Measurements from ENCODE around the gene FCHO1.
A peak's percentile ranks its signal among the peaks of the same experiment; 100 is the strongest.

The FCHO1 gene, protein sequence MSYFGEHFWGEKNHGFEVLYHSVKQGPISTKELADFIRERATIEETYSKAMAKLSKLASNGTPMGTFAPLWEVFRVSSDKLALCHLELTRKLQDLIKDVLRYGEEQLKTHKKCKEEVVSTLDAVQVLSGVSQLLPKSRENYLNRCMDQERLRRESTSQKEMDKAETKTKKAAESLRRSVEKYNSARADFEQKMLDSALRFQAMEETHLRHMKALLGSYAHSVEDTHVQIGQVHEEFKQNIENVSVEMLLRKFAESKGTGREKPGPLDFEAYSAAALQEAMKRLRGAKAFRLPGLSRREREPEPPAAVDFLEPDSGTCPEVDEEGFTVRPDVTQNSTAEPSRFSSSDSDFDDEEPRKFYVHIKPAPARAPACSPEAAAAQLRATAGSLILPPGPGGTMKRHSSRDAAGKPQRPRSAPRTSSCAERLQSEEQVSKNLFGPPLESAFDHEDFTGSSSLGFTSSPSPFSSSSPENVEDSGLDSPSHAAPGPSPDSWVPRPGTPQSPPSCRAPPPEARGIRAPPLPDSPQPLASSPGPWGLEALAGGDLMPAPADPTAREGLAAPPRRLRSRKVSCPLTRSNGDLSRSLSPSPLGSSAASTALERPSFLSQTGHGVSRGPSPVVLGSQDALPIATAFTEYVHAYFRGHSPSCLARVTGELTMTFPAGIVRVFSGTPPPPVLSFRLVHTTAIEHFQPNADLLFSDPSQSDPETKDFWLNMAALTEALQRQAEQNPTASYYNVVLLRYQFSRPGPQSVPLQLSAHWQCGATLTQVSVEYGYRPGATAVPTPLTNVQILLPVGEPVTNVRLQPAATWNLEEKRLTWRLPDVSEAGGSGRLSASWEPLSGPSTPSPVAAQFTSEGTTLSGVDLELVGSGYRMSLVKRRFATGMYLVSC

DNA sequence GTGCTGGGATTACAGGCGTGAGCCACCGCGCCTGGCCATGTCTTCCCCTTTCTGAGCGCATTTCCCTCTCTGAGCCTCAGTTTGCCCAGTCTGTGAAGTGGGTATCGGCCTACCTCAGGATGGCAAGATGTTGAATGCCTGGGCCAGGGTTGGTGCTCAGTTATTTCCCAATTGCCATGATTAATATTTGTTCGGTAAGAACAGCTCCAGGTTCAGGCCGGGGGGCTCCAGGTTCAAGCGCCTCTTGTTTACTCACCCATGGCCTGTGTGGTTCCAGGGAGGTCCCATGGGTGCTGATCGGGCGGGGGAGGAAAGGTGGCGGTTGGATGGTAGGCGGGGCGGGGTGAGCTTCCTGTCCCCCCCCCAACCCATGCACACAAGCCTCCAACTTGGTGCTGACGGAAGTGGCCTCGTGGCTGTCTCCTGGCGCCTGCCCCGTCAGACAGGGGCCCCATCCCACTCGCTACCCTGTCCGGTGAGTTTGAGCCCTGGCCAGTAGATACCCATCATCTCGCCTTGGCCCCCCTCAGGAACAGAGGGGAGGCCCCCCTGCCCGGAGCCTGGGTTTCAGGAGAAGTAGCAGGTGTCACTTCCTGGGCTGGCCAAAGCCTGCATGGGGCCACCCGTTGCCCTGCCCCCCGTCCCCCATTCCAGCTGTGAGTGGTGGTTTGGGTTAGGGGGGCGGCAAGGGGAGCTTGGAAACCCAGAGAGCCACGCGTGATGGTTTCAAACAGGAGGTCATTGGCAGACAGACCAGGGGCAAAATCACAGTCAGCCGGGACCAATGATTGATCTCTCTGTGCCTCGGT lies at the start of gene FCHO1:
Gene FCHO1 (plus strand): TSS at position 375 of the 809 bp plus-strand sequence. CDS start 3,688 bp downstream, outside the sequence.
- peak; percentile 64 for DNase-seq (ENCODE audit: low spot score)

DNA sequence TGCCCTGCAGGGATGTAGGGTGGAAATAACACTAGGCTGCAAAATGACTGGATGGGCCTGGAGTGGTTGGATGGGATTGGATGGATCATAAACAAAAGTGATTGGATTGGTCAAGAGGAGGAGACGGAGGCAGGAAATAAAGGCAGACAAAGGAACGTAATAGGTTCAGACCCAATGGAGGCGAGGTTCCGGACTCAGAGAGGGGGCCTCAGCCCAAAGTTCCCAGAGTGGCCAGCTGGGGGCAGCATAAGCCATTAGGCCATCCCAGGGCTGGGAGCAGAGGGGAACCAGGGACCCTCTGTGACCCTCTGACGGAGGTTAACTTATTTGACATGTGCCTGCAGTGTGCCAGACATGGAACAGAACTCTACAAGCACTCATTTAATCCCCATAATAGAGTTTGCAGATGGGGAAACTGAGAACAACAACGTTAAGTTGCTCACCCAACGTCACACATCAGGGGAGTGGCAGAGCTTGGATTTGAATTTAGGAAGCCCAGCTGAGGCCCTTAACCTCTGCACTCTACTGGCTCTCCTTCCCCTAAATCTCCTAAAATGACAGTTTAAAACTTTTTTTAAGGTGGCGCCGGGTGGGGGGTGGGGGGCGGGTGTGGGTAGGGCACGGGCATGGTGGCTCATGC lies 47.3 kb upstream of the FCHO1 start:
- peak; percentile 40 for DNase-seq (ENCODE audit: low spot score)

DNA sequence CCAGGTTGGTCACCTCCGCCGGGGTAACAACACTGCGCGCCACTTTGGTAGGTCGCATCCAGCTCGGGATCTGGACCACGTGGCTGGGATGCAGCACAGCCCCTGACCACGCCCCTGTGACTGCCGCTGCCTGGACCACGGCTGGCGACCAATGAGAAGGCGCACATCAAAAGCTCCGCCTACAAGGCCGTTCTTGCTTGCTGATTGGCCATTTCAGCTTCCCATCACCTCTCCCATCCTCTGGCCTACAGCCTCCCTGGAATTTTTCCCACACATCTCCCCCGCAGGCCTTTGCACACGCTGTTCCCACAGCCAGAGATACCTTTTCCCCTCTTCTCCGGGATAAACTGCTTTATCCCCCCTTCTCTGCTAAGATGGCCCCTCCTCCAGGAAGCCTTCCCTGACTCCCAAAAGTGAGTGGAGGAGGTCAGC lies 44.5 kb upstream of the FCHO1 start:
- DNase-seq (ENCODE audit: low spot score), result peak; percentile 37

DNA sequence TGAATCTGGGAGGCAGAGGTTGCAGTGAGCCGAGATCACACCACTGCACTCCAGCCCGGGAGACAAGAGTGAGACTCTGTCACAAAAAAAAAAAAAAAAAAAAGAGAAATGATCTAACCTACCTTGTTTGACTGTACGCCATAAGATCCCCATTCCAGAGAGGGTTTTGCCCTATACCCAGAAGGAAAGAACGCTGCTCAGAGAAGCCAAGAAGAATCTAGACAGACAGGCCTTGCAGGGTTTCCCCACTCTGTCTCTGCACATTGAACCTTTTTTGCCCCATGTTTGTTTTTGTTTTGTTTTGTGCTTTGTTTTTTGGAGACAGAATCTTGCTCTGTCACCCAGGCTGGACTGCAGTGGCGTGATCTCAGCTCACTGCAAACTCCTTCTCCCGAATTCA lies 39.4 kb upstream of the FCHO1 start:
- DNase-seq (ENCODE audit: low spot score), result no peak

DNA sequence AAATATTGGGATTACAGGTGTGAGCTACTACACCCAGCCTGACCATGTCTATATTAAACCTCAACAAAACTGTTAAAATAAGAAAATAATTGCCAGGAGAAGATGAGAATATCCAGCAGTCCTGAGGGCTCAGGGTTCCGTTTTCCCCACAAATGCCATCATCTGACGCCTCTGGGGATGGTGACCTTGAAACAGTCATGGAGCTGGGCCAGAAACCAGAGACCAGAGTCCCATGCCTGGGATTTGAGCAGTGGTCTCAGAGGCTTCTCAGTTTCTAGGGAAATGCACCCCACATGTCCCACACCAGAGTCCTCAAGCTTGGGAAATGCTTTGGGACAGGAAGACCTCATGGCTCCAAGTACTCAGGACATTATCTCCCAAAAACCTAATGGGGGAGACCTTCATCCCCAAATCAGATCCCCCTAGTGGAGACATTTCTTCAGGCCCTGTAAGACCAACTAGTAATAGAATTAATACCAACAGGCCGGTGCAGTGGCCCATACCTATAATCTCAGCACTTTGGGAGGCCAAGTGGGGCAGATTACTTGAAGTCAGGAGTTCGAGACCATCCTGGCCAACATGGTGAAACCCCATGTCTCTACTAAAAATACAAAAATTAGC lies 34.9 kb upstream of the FCHO1 start:
- DNase-seq (ENCODE audit: low spot score), result no peak

DNA sequence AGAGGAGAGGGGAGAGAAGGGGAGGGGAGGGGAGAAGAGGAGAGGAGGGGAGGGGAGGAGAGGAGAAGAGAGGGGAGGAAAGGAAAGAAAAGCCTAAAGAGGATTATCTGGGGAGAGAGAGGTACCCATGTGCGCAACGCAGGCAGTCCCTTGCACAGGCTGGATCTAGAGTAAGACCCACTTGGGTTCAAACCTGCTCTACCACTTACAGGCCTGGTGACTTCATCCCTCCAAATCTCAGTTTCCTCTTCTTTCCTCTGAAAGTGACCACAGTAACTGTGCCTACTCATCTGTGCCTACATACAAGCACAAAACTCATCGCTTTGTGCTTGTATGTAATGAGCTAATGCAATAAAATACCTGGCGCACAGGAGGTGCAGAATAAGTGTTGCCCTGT lies 32.7 kb upstream of the FCHO1 start:
- DNase-seq (ENCODE audit: low spot score), result no peak

DNA sequence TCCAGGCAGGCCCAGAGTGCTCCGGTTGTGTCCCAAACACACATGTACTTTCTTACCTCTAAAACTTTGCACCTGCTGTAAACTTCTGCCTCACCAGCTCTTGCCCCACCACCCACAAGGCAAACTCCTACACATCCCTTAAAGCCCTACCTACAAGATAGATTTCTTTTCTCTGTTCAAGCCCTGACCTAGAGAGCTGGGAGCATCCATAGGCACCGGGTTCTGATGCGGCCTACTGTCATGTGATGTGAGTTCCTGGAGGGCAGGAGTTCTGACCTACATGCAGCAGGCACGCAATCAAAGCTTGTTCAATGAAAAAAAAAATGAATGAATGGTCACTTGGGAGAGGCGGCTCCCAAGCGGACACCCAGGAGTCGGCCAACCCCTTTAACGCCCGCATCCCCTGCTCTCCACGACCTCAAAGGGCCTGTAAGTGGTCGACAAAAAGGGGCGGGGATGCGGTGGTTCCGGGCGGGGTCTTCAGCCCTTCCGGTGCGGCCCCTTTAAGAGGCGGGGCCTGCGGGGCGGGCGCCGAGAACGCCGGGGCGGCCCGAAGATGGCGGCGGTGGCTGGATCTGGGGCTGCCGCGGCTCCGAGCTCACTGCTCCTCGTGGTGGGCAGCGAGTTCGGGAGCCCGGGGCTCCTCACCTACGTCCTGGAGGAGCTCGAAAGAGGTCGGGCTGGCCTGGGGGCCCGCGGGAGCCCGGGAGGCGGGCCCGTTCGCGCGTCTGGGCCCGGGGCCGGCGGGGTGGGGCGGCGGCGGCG lies 32.1 kb upstream of the FCHO1 start, which contains the start of gene MAP1S:
Gene MAP1S (plus strand): TSS at position 534 of the 765 bp plus-strand sequence. CDS start 23 bp downstream, at position 557.
- peak; percentile 38 for DNase-seq (ENCODE audit: low spot score)

DNA sequence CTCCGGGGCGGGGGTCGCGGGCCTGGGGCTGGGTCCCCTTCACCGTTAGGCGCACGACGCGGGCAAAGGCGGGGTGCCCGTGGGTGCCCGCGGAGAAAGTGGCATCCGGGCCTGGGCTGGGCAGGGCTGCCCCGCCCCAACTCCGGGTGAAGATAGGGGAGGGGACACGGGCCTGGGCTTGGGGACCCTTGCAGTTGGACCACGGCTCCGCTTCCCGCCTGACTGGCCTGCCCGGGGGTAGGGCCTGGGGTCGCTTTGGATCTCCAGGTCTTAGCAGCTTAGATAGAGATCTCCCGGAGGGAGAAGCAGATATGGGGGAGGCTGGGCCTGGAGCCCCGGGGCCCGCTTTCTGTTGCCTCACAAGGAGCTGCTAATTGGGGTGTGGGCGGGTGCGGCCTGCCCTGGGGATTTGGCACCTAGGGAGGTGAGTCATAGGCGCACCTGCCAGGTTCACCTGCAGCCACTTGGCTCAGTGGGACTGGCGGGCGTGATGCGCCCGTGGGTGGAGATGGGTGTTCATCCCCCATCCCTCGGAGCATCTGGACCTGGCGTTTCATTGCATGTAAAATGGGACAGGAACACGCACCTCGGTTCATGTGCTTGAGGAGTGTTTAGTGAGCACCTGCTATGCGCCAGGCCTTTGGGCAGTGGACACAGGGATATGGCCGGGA lies 31.4 kb upstream of the FCHO1 start:
- DNase-seq (ENCODE audit: low spot score), result no peak

DNA sequence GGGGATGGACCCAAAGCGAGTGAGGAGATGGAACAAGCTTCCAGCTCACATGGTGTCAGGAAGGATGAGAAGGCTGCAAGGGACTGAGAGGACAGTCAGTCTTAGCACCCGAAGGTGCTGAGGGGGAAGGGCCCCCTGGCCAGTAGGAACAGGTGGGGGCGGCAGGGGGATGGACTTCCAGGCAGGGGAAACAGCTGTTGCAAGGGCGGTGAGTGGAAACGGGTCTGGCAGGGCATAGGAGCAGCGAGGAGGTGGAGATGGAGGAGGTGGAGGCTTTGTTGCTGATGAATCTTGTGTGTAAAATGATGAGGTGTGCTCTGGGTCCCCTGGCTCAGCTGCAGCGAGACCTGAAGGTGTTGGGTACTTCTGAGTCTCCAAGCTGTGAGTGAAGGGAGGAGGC lies 30.8 kb upstream of the FCHO1 start:
- no peak for DNase-seq (ENCODE audit: low spot score)

DNA sequence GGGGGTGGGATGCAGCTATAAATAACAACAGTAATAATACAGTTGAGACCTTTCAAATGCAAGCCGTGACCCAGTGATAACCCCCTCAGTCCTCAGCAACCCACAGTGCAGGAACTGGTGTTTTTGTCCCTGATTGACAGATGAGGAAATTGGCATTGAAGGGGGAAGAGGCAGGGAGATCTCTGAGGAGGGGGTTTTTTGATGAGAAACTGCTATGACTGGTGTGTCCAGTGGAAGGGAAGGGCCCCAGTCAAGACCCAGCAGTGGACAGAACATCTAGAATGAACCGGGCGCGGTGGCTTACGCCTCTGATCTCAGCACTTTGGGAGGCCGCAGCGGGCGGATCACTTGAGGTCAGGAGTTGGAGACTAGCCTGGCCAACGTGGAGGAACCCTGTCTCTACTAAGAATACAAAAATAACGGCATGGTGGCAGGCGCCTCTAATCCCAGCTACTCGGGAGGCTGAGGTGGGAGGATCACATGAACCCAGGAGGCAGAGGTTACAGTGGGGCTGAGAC lies 30.1 kb upstream of the FCHO1 start:
- no peak for DNase-seq (ENCODE audit: low spot score)

DNA sequence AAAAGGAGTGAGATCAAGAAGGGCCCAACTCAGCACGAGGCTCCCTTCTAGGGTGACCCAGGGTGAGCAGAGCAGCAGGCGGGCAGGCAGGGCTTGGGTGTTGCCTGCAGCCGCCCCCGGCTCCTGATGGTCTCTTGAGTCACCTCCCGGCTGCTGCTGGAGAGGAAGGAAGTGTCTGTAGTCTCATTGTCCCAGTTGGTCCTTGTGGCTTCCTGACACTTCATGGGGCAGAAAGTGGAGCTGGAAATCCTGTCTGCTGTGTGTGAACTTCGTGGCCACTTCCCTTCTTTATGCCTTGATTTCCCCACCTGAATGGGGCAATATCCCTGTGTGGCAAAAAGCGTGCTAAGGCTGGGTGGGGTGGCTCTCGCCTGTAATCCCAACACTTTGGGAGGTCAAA lies 29.5 kb upstream of the FCHO1 start:
- DNase-seq (ENCODE audit: low spot score), result peak; percentile 31

DNA sequence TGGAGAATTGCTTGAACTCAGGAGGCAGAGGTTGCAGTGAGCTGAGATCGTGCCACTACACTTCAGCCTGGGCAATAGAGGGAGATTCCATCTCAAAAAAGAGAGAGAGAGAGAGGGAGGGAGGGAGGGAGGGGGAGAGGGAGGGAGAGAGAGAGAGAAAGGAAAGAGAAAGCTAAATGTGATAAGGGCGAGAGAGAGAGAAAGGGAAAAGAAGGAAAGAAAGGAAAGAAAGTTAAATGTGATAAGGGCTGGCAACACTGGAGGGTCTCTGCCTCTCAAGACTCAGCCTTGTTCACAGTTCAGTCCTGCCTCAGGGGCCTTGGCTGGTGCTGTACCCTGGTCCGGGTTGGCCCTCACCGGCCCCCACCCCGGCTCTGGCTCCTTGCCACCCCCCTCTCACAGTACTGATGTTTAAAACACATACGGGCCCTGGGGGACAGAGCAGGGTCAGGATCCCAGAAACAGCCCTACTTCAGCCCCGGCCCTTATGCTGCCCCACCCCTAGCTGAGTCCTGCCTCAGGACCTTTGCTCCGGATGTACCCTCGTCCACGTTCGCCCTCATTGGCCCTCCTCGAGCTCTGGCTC lies 28.5 kb upstream of the FCHO1 start:
- no peak for DNase-seq (ENCODE audit: low spot score)

DNA sequence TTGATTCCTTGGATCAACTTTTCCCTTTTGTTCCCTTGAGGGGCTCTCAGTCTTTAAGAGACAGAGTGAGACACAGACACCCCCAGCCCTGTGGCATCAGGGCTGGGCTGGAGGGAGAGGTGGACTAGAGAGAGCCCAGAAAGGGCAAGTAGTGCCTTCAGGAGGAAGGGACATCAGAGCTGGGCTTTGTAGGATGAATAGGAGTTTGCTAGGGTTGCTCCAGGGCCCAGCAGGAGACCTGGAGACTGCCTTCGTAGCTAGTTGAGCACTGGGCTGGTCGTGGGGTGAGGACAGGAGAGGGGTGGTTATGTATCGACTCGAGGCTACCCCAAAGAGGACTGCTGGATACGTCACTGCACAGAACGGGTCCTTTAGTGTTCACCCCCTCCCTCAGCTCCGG lies 26.6 kb upstream of the FCHO1 start:
- no peak for DNase-seq (ENCODE audit: low spot score)

DNA sequence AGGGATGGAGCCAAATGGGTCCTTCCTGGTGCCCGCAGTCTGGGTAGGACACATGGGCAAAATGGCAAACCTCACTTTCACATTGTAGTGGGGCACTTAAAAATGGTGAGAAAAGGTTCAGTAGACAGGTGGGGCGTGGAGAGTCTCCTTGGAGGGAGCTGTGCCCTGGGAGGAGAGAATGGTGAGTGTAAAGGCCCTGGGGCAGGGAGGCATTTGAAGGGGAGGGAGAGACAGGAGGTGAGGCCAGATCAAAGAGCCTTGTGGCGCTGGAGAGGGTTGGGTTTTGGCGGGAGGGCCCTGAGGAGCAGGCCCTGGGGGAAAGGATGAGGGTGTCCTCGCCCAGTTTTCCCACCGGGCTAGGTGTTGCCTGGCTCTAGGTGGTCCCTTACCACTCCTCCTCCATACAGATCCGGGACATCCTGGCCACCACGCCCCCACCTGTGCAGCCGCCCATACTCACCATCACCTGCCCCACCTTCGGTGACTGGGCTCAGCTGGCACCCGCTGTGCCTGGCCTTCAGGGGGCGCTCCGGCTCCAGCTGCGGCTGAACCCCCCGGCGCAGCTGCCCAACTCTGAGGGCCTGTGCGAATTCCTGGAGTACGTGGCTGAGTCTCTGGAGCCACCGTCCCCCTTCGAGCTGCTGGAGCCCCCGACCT lies 25.7 kb upstream of the FCHO1 start:
- no peak for DNase-seq (ENCODE audit: low spot score)

DNA sequence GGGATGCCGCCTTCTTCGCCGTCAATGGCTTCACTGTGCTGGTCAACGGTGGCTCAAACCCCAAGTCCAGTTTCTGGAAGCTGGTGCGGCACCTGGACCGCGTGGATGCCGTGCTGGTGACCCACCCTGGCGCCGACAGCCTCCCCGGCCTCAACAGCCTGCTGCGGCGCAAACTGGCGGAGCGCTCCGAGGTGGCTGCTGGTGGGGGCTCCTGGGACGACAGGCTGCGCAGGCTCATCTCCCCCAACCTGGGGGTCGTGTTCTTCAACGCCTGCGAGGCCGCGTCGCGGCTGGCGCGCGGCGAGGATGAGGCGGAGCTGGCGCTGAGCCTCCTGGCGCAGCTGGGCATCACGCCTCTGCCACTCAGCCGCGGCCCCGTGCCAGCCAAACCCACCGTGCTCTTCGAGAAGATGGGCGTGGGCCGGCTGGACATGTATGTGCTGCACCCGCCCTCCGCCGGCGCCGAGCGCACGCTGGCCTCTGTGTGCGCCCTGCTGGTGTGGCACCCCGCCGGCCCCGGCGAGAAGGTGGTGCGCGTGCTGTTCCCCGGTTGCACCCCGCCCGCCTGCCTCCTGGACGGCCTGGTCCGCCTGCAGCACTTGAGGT lies 25.0 kb upstream of the FCHO1 start:
- no peak for DNase-seq (ENCODE audit: low spot score)

DNA sequence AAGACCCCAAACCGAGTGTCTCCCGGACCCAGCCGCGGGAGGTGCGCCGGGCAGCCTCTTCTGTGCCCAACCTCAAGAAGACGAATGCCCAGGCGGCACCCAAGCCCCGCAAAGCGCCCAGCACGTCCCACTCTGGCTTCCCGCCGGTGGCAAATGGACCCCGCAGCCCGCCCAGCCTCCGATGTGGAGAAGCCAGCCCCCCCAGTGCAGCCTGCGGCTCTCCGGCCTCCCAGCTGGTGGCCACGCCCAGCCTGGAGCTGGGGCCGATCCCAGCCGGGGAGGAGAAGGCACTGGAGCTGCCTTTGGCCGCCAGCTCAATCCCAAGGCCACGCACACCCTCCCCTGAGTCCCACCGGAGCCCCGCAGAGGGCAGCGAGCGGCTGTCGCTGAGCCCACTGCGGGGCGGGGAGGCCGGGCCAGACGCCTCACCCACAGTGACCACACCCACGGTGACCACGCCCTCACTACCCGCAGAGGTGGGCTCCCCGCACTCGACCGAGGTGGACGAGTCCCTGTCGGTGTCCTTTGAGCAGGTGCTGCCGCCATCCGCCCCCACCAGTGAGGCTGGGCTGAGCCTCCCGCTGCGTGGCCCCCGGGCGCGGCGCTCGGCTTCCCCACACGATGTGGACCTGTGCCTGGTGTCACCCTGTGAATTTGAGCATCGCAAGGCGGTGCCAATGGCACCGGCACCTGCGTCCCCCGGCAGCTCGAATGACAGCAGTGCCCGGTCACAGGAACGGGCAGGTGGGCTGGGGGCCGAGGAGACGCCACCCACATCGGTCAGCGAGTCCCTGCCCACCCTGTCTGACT lies 24.1 kb upstream of the FCHO1 start:
- no peak for DNase-seq (ENCODE audit: low spot score)

DNA sequence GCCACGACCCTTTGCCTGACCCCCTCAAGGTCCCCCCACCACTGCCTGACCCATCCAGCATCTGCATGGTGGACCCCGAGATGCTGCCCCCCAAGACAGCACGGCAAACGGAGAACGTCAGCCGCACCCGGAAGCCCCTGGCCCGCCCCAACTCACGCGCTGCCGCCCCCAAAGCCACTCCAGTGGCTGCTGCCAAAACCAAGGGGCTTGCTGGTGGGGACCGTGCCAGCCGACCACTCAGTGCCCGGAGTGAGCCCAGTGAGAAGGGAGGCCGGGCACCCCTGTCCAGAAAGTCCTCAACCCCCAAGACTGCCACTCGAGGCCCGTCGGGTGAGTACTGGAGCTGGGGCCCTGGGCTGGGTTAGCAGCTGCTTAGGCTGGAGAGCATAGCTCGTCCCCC lies 23.4 kb upstream of the FCHO1 start:
- no peak for DNase-seq (ENCODE audit: low spot score)

Measured in globus pallidus (tissue), 1 donor.